GM18909 (cell line): ENCODE measurements around the gene GPAM.

ENCODE experiments used
- ATAC-seq: cut with Tn5 transposase; IDR thresholded peaks from one replicate; pipeline ENCODE4 v1.9.1; 2021; ENCODE audit warnings: mild to moderate bottlenecking; ENCODE audit not compliant: unreplicated experiment, poor library complexity

Gene GPAM

GRCh38 chr10:112189465-112189864 lies 5.9 kb upstream of the GPAM start:
- ATAC-seq = no peak

- ATAC-seq = no peak
These were observed 4.0 kb upstream of the GPAM start for GRCh38 chr10:112187527-112187926.

GRCh38 chr10:112185959-112186358 lies 2.4 kb upstream of the GPAM start:
- no peak for ATAC-seq

GRCh38 chr10:112184379-112184778 lies 814 bp upstream of the GPAM start:
- ATAC-seq = no peak

GRCh38 chr10:112184052-112184371 lies 447 bp upstream of the GPAM start:
- no peak for ATAC-seq

GRCh38 chr10:112182784-112183328 lies 709 bp downstream of the GPAM start:
- ATAC-seq = no peak

GRCh38 chr10:112177247-112177646 lies 6.3 kb downstream of the GPAM start:
- ATAC-seq = no peak

GRCh38 chr10:112176543-112176942 lies 7.0 kb downstream of the GPAM start:
- no peak for ATAC-seq

GRCh38 chr10:112175409-112175808 lies 8.2 kb downstream of the GPAM start:
- ATAC-seq = no peak

GRCh38 chr10:112173206-112173605 lies 10.4 kb downstream of the GPAM start:
- no peak for ATAC-seq

- no peak for ATAC-seq
These were observed 14.8 kb downstream of the GPAM start for GRCh38 chr10:112168733-112169132.

GRCh38 chr10:112166800-112167199 lies 16.8 kb downstream of the GPAM start:
- ATAC-seq = no peak

GRCh38 chr10:112161757-112162518 lies 21.6 kb downstream of the GPAM start:
- no peak for ATAC-seq

GRCh38 chr10:112160834-112161233 lies 22.7 kb downstream of the GPAM start:
- no peak for ATAC-seq

GRCh38 chr10:112159469-112159868 lies 24.1 kb downstream of the GPAM start:
- ATAC-seq = no peak

GRCh38 chr10:112151524-112152039 lies 32.0 kb downstream of the GPAM start:
- ATAC-seq = no peak

GRCh38 chr10:112148331-112148730 lies 35.2 kb downstream of the GPAM start:
- ATAC-seq = no peak

GRCh38 chr10:112146799-112147198 lies 36.8 kb downstream of the GPAM start:
- ATAC-seq = no peak

GRCh38 chr10:112145263-112145662 lies 38.3 kb downstream of the GPAM start:
- ATAC-seq = no peak

GRCh38 chr10:112143420-112143819 lies 40.1 kb downstream of the GPAM start:
- no peak for ATAC-seq

- ATAC-seq = no peak
These were observed 42.3 kb downstream of the GPAM start for GRCh38 chr10:112141292-112141691.
